Measurements from ENCODE around the gene FBLN1. TPM values are rescaled to one million over a fixed set of nuclear protein-coding genes. Genes with fewer than 3 reads are reported as not detected.

FBLN1 gene
- total RNA-seq, 1 donor from 2014 or later: 307 TPM

GRCh38 chr22:45578524-45579147 lies 76.0 kb downstream of the FBLN1 start:
- Histone ChIP-seq H3K27me3 (ENCODE audit: low read depth) (peaks cover 13% of the 10 kb centered on the region), H3K4me3 (no peak overlapping the region), H3K4me1 (peaks cover 13% of the 10 kb centered on the region), H3K27ac (no peak overlapping the region), H3K9me3 (no peaks in the 10 kb centered on the region), H3K36me3 (peaks cover 16% of the 10 kb centered on the region)
- DNase-seq (no peak), ATAC-seq (no peak)
- no peak for TF ChIP-seq CTCF (IDR thresholded peaks at IDR 0.05)
- intact Hi-C loops (cut with DNase I): no loop called here

- Histone ChIP-seq H3K4me1 (peaks cover 19% of the 10 kb centered on the region), H3K36me3 (peaks cover 16% of the 10 kb centered on the region), H3K27me3 (ENCODE audit: low read depth) (peaks cover 13% of the 10 kb centered on the region), H3K9me3 (no peaks in the 10 kb centered on the region), H3K4me3 (no peak overlapping the region), H3K27ac (no peak overlapping the region)
- no peak for ATAC-seq
- no peak for DNase-seq
- TF ChIP-seq CTCF (IDR thresholded peaks at IDR 0.05): no peak
- intact Hi-C loops (cut with DNase I): no loop called here
Observed at GRCh38 chr22:45579306-45579705, 76.6 kb downstream of the FBLN1 start.

GRCh38 chr22:45579806-45580725 lies 77.4 kb downstream of the FBLN1 start:
- no peak overlapping the region for H3K27ac ChIP-seq
- H3K9me3 ChIP-seq: no peaks in the 10 kb centered on the region
- peaks cover 13% of the 10 kb centered on the region for H3K27me3 ChIP-seq (ENCODE audit: low read depth)
- ATAC-seq (no peak), DNase-seq (no peak)
- peaks cover 16% of the 10 kb centered on the region for H3K36me3 ChIP-seq
- no peak for TF ChIP-seq CTCF (IDR thresholded peaks at IDR 0.05)
- intact Hi-C loops (cut with DNase I): no loop called here
- no peak overlapping the region for H3K4me3 ChIP-seq
- H3K4me1 ChIP-seq: peaks cover 27% of the 10 kb centered on the region

GRCh38 chr22:45580726-45581381 lies 78.2 kb downstream of the FBLN1 start:
- peaks cover 33% of the 10 kb centered on the region for H3K4me1 ChIP-seq
- TF ChIP-seq CTCF (IDR thresholded peaks at IDR 0.05): no peak
- no peaks in the 10 kb centered on the region for H3K9me3 ChIP-seq
- intact Hi-C loops (cut with DNase I): no loop called here
- no peak overlapping the region for H3K27ac ChIP-seq
- ATAC-seq (no peak), DNase-seq (peak; percentile 41)
- H3K36me3 ChIP-seq: peaks cover 16% of the 10 kb centered on the region
- H3K27me3 ChIP-seq (ENCODE audit: low read depth): peaks cover 13% of the 10 kb centered on the region
- no peak overlapping the region for H3K4me3 ChIP-seq

GRCh38 chr22:45581549-45582080 lies 78.9 kb downstream of the FBLN1 start:
- Histone ChIP-seq H3K4me3 (no peak overlapping the region), H3K9me3 (no peaks in the 10 kb centered on the region), H3K36me3 (peaks cover 16% of the 10 kb centered on the region), H3K27me3 (ENCODE audit: low read depth) (peaks cover 13% of the 10 kb centered on the region), H3K4me1 (peaks cover 33% of the 10 kb centered on the region), H3K27ac (no peak overlapping the region)
- ATAC-seq: no peak
- intact Hi-C loops (cut with DNase I): no loop called here
- peak; percentile 35 for DNase-seq
- TF ChIP-seq CTCF (IDR thresholded peaks at IDR 0.05): no peak
